IMR-90 (cell line): ENCODE data around the gene MLLT3. TPM values are rescaled to one million over a fixed set of nuclear protein-coding genes. Genes with fewer than 3 reads are reported as not detected.

Experiments
- ATAC-seq: fragments of 200-7000 bp; cut with Tn5 transposase; 2 replicates; pipeline ENCODE4 v1.9.1; 2020; ENCODE audit warnings: low read depth, mild to moderate bottlenecking, moderate library complexity
- BruUV-seq: library from RNA; stranded (reverse); fragments of 400-500 nt; replicated peaks from 2 replicates; lab custom pipeline; 2021; lab: Mats Ljungman, UMichigan
- CTCF ChIA-PET: fragments of 300-600 bp; formaldehyde crosslinking; extraction: SDS; loops from one replicate; lab custom pipeline; 2021; ENCODE audit warnings: antibody characterized with exemption; lab: Yijun Ruan, JAX
- POLR2A ChIA-PET: fragments of 300-600 bp; sonication (Branson Sonifier 250); formaldehyde crosslinking; loops from one replicate; lab custom pipeline; 2022; ENCODE audit warnings: antibody characterized with exemption; ENCODE audit not compliant: unreplicated experiment; lab: Charles Lee
- DNase-seq: peaks from one replicate; pipeline ENCODE4 v3.0.0; 2013
- H2AFZ ChIP-seq: replicated peaks from 2 replicates; pipeline ENCODE3; 2013; ENCODE audit warnings: low read length, mild to moderate bottlenecking; ENCODE audit not compliant: poor library complexity
- H2AK5ac ChIP-seq: 2 replicates; pipeline ENCODE4 v1.6.1; 2013; ENCODE audit warnings: low read depth, low read length, inconsistent platforms
- H2AK9ac ChIP-seq: replicated peaks from 2 replicates; pipeline ENCODE3; 2013; ENCODE audit warnings: mild to moderate bottlenecking, low read depth, low read length, moderate library complexity; ENCODE audit not compliant: poor library complexity
- H2BK120ac ChIP-seq: 2 replicates; pipeline ENCODE4 v1.6.1; 2013; ENCODE audit warnings: low read depth, low read length, inconsistent platforms
- H2BK15ac ChIP-seq: 3 replicates; pipeline ENCODE4 v1.6.1; 2013; ENCODE audit warnings: low read depth, low read length, inconsistent platforms
- H2BK20ac ChIP-seq: 2 replicates; pipeline ENCODE4 v1.6.1; 2013; ENCODE audit warnings: low read depth, mild to moderate bottlenecking, inconsistent platforms, low read length, moderate library complexity
- H2BK5ac ChIP-seq: 2 replicates; pipeline ENCODE4 v1.6.1; 2013; ENCODE audit warnings: mild to moderate bottlenecking, low read depth, low read length, inconsistent platforms; ENCODE audit not compliant: poor library complexity, severe bottlenecking
- H3K14ac ChIP-seq: replicated peaks from 2 replicates; pipeline ENCODE4 v1.6.1; 2013; ENCODE audit warnings: low read depth, low read length, inconsistent platforms
- H3K18ac ChIP-seq: 2 replicates; pipeline ENCODE4 v1.6.1; 2013; ENCODE audit warnings: low read depth, low read length, control low read depth
- H3K23ac ChIP-seq: 2 replicates; pipeline ENCODE4 v1.6.1; 2013; ENCODE audit warnings: low read depth, low read length, inconsistent platforms
- H3K27ac ChIP-seq: 2 replicates; pipeline ENCODE4 v1.5.1; 2013; ENCODE audit warnings: mild to moderate bottlenecking, control low read depth, low read length; ENCODE audit not compliant: insufficient read depth
- H3K27me3 ChIP-seq: 2 replicates; pipeline ENCODE4 v1.6.1; 2013; ENCODE audit warnings: low read length; ENCODE audit not compliant: control insufficient read depth, insufficient read depth
- H3K36me3 ChIP-seq: 2 replicates; pipeline ENCODE4 v1.6.1; 2013; ENCODE audit warnings: low read length, mixed read lengths; ENCODE audit not compliant: control insufficient read depth, insufficient read depth
- H3K4ac ChIP-seq: 2 replicates; pipeline ENCODE4 v1.6.1; 2013; ENCODE audit warnings: low read depth, low read length, inconsistent platforms
- H3K4me1 ChIP-seq: 2 replicates; pipeline ENCODE4 v1.6.1; 2013; ENCODE audit warnings: low read length, mixed read lengths; ENCODE audit not compliant: control insufficient read depth, insufficient read depth
- H3K4me2 ChIP-seq: 2 replicates; pipeline ENCODE4 v1.6.1; 2013; ENCODE audit warnings: low read depth, mild to moderate bottlenecking, control low read depth, low read length, moderate library complexity
- H3K4me3 ChIP-seq: 2 replicates; pipeline ENCODE4 v1.5.1; 2013; ENCODE audit warnings: low read depth, mild to moderate bottlenecking, control low read depth, low read length, moderate library complexity; ENCODE audit not compliant: insufficient read depth
- H3K56ac ChIP-seq: 2 replicates; pipeline ENCODE4 v1.6.1; 2013; ENCODE audit warnings: low read length, inconsistent platforms; ENCODE audit not compliant: insufficient read depth; ENCODE audit errors: extremely low read depth
- H3K79me1 ChIP-seq, 2 experiments: 2 replicates each; pipeline ENCODE4 v1.6.1; 2013; ENCODE audit warnings: low read length in 2 of 2, inconsistent platforms in 1 of 2, low read depth in 1 of 2
- H3K9ac ChIP-seq: 2 replicates; pipeline ENCODE4 v1.6.1; 2013; ENCODE audit warnings: low read depth, low read length, control low read depth
- H3K9me1 ChIP-seq: 2 replicates; pipeline ENCODE4 v1.6.1; 2013; ENCODE audit warnings: low read length, inconsistent platforms; ENCODE audit not compliant: insufficient read depth
- H3K9me3 ChIP-seq: 2 replicates; pipeline ENCODE4 v1.6.1; 2013; ENCODE audit warnings: low read length; ENCODE audit not compliant: control insufficient read depth, insufficient read depth
- H4K20me1 ChIP-seq: 2 replicates; pipeline ENCODE4 v1.6.1; 2013; ENCODE audit warnings: low read length, inconsistent platforms; ENCODE audit not compliant: insufficient read depth
- H4K5ac ChIP-seq: 2 replicates; pipeline ENCODE4 v1.6.1; 2013; ENCODE audit warnings: mild to moderate bottlenecking, low read depth, low read length, control low read depth
- H4K8ac ChIP-seq, 2 experiments: 2 replicates each; pipeline ENCODE4 v1.6.1; 2013; ENCODE audit warnings: low read depth in 2 of 2, low read length in 2 of 2, control low read depth in 1 of 2, inconsistent platforms in 1 of 2
- H4K91ac ChIP-seq: 2 replicates; pipeline ENCODE4 v1.6.1; 2013; ENCODE audit warnings: low read depth, low read length, inconsistent platforms; ENCODE audit not compliant: insufficient read depth
- BHLHE40 ChIP-seq: fragments of 150-350 bp; IDR thresholded peaks from 2 replicates; pipeline ENCODE4 v1.6.1; 2016; ENCODE audit warnings: mild to moderate bottlenecking, low read depth, low read length
- CEBPB ChIP-seq: IDR thresholded peaks from 2 replicates; pipeline ENCODE4 v1.6.1; 2012; ENCODE audit warnings: low read depth, low read length, improper control_type of control experiment
- CHD1 ChIP-seq: IDR thresholded peaks from 2 replicates; pipeline ENCODE4 v1.6.1; 2012; ENCODE audit warnings: low read depth, low read length, improper control_type of control experiment
- NFE2L2 ChIP-seq: fragments of 150-350 bp; IDR thresholded peaks from 2 replicates; pipeline ENCODE4 v1.6.1; 2016; ENCODE audit warnings: low read depth, mild to moderate bottlenecking, low read length
- POLR2A ChIP-seq: IDR thresholded peaks from 2 replicates; pipeline ENCODE4 v1.6.1; 2012; ENCODE audit warnings: mild to moderate bottlenecking, low read depth, low read length
- RAD21 ChIP-seq: IDR thresholded peaks from 2 replicates; pipeline ENCODE4 v1.6.1; 2012; ENCODE audit warnings: low read length, improper control_type of control experiment
- RCOR1 ChIP-seq: IDR thresholded peaks from 2 replicates; pipeline ENCODE4 v1.6.1; 2012; ENCODE audit warnings: mild to moderate bottlenecking, low read length, improper control_type of control experiment; ENCODE audit not compliant: insufficient replicate concordance
- RFX5 ChIP-seq: IDR thresholded peaks from 2 replicates; pipeline ENCODE4 v1.8.0; 2012; ENCODE audit warnings: low read depth, mild to moderate bottlenecking, low read length, moderate library complexity
- WGBS, 2 experiments: methylation state at CpG; one replicate each; pipeline versions ENCODE4 v1.1.5 to v1.1.7; 2013; ENCODE audit warnings: missing lambda C conversion rate in 2 of 2; ENCODE audit not compliant: insufficient read length in 1 of 2; ENCODE audit errors: extremely low coverage in 2 of 2; 5-methylcytosine and 5-hydroxymethylcytosine counted together
- dilution Hi-C: fragments of 300-500 bp; cut with HindIII; formaldehyde crosslinking; loops from one replicate; pipeline ENCODE4 v1.14.3; 2018; ENCODE audit warnings: low sequenced_read_pairs; ENCODE audit not compliant: unreplicated experiment
- in situ Hi-C: fragments of 300-500 bp; cut with MboI; formaldehyde crosslinking; loops from 3 replicates; pipeline ENCODE4 v1.14.3; 2019; ENCODE audit warnings: low sequenced_read_pairs, inconsistent platforms, mixed read lengths
- intact Hi-C: fragments of 100-400 bp; cut with micrococcal nuclease; formaldehyde crosslinking; loops from 2 replicates; pipeline ENCODE4 v1.10.0; 2022
- polyA plus RNA-seq, 3 experiments: library from polyadenylated mRNA; depleted of rRNA; stranded (reverse); fragments of >200 nt; gene quantifications; 2 replicates each; pipeline ENCODE4 v1.2.3, GENCODE V29; 2012; ENCODE audit warnings: low replicate concordance in 1 of 3
- total RNA-seq: library from RNA; depleted of rRNA; stranded (reverse); fragments of >200 nt; gene quantifications from 2 replicates; pipeline ENCODE4 v1.2.3, GENCODE V29; 2012
- TF ChIP-seq, protein P1 (sequence below): fragments of 150-350 bp; IDR thresholded peaks from 2 replicates; pipeline ENCODE4 v1.6.1; 2017; ENCODE audit warnings: mild to moderate bottlenecking, antibody characterized with exemption, low read length, low read depth

MLLT3 gene
- total and polyA plus RNA-seq, 2 of the 4 experiments (the other 2 are of a cell fraction): 10.4 to 21.1 TPM

GRCh38 chr9:20643660-20644059 lies 21.4 kb upstream of the MLLT3 start:
- H3K4ac ChIP-seq: no peak overlapping the region
- no CpG with 5 or more reads among the region's 3 CpGs for WGBS, 2 experiments
- no peak overlapping the region for H3K4me3 ChIP-seq
- H3K9me1 ChIP-seq: no peaks in the 10 kb centered on the region
- H4K8ac ChIP-seq: no peak overlapping the region
- no TSS peak for BruUV-seq
- no peaks in the 10 kb centered on the region for H4K20me1 ChIP-seq
- H3K14ac ChIP-seq: no peak overlapping the region
- dilution Hi-C loops: no loop called here
- H3K27me3 ChIP-seq: no peaks in the 10 kb centered on the region
- no peaks in the 10 kb centered on the region for H3K4me1 ChIP-seq
- TF ChIP-seq, protein P1, sequence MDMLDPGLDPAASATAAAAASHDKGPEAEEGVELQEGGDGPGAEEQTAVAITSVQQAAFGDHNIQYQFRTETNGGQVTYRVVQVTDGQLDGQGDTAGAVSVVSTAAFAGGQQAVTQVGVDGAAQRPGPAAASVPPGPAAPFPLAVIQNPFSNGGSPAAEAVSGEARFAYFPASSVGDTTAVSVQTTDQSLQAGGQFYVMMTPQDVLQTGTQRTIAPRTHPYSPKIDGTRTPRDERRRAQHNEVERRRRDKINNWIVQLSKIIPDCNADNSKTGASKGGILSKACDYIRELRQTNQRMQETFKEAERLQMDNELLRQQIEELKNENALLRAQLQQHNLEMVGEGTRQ: no peak
- TF ChIP-seq POLR2A (no peak), CHD1 (no peak), NFE2L2 (no peak), RCOR1 (no peak), RAD21 (no peak), RFX5 (no peak), CEBPB (no peak), BHLHE40 (no peak)
- no peaks in the 10 kb centered on the region for H3K79me1 ChIP-seq
- DNase-seq (no peak), ATAC-seq (no peak)
- no peak overlapping the region for H3K9ac ChIP-seq
- intact Hi-C loops: no loop called here
- POLR2A ChIA-PET: no interaction called here
- no peak overlapping the region for H2BK5ac ChIP-seq
- no peak overlapping the region for H2BK20ac ChIP-seq
- no peak overlapping the region for H2AK5ac ChIP-seq
- H3K18ac ChIP-seq: no peak overlapping the region
- in situ Hi-C loops: no loop called here
- H3K9me3 ChIP-seq: no peaks in the 10 kb centered on the region
- H2BK15ac ChIP-seq: no peak overlapping the region
- H3K27ac ChIP-seq: no peak overlapping the region
- CTCF ChIA-PET: no interaction called here
- H3K23ac ChIP-seq: no peak overlapping the region
- H4K5ac ChIP-seq: no peak overlapping the region
- H2AK9ac ChIP-seq: no peak overlapping the region
- no peak overlapping the region for H2BK120ac ChIP-seq
- no peak overlapping the region for H3K4me2 ChIP-seq
- no peak overlapping the region for H3K56ac ChIP-seq
- H2AFZ ChIP-seq: no peak overlapping the region
- H3K36me3 ChIP-seq: no peaks in the 10 kb centered on the region
- H4K91ac ChIP-seq: no peak overlapping the region
